ENCODE measurements around the gene FKBP14. TPM values are rescaled to one million over a fixed set of nuclear protein-coding genes. Genes with fewer than 3 reads are reported as not detected.
"Not testable (repeated sequence)": the region's sequence is repeated elsewhere in the genome, so short reads cannot be mapped to it uniquely, and the experiment has no call there.

Gene FKBP14, protein sequence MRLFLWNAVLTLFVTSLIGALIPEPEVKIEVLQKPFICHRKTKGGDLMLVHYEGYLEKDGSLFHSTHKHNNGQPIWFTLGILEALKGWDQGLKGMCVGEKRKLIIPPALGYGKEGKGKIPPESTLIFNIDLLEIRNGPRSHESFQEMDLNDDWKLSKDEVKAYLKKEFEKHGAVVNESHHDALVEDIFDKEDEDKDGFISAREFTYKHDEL
- 10 to 100 TPM; 17.9 to 23.5 (median 21.2) TPM for polyA plus RNA-seq (ENCODE audit: insufficient read length in 4 of 4)

DNA sequence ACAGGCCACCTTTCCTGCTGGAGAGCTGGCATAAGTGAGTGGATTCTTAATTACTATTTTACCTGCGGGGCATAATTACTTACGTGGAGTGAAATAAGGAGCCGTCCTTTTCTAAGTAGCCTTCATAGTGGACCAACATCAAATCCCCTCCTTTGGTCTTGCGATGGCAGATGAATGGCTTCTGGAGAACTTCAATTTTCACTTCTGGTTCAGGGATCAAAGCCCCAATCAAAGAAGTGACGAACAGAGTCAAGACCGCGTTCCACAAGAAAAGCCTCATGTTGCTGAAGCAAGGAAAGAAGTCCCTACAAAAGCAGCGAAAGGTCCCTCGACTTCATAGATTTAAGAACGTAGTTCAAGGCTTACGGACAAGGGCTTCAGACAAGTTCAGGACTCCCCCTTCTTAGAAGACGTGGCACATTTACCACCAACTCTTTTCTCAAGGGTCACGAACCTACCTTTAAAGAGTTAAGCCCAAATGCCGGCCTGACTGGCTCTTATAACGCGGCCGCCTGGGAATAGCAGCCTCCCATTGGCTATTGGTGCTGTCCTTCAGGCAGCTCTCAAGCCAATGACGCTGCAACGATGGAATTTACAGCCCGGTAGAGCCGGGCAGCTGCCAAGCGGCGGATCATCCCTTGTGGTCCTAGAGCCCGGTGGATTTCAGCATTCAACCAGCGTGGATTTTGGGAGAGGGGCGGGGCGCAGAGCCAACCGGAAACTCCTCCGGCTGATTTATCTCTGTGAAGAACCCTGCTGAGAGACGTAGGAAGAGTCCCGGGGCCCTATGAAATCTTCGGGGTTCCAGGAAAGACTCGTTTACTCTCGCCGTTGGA lies at the start of gene FKBP14:
TSS of gene FKBP14 (minus strand) at position 474 of the 836 bp plus-strand sequence. CDS start at position 280, 194 bp downstream.
- peak; percentile 96 to 98 (median 98) for DNase-seq (ENCODE audit: low read depth in 4 of 4, low spot score in 2 of 4)

DNA sequence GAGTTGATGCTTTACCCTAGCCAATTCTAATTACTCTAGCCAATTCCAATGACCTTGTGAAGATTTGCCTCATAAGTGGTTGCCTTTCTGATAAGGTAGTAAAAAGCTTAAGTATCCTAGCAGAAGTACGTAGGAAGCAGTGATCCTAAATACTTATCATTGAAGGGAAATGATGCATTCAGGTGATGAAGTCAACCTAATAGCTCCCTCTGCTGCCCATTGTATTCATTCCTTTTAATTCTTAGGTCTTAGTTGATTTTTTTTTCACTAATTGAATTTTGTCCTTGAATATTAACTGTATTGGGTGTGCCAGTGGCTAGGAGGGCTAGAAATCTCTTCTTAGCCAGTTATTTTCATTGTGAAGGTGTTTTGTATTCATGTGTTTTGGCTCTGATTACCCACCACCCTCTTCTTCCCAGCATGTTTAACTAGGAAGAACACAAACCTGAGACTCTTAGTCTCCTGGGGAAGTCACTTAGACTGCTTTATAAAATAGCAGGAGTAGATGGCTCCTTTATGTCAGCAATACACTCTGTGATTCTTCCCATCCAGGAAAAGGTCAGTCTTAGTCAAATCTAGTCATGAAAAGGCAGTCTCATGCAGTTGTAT lies 48.0 kb upstream of the FKBP14 start:
- DNase-seq (ENCODE audit: low read depth in 4 of 4, low spot score in 2 of 4): peak in 1 of 4 donors; percentile 17

DNA sequence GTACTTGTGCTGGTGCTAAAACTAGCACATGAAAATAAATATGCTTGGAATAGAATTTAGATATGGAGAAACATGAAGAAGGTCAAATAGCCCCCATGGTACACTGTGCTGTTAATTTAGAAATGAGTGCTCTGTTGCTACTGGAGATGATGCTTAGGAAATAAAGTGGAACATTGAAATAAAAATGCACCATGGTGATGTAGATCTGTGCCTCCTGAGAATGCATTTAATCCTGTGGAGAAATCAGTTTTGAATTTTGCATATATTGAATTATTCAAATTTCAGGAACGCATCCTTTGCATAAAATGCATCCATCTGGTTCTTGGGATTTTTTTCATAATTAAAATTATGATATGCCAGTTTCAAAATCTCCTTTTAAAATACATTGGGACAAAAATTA lies 46.2 kb upstream of the FKBP14 start:
- DNase-seq (ENCODE audit: low read depth in 4 of 4, low spot score in 2 of 4): no peak

DNA sequence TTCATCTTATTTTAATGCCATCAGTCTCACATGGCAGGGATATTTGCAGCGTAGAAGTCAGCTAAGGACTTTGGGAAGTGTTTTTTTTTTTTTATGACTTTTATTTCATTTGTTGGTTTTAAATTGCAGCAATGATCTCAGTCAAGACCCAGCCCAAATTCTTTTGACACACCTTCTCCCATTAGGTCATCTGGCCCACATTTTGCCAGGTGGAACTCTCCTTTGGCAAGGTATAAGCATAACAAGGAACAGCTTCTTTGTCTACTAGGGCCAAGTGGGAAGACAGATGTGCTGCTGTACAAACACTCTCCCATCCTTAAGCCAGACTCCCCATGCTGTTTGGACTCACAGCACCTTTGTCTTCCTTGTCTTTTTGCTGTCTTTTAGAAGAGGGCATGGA lies 43.5 kb upstream of the FKBP14 start:
- no peak for DNase-seq (ENCODE audit: low read depth in 4 of 4, low spot score in 2 of 4)

DNA sequence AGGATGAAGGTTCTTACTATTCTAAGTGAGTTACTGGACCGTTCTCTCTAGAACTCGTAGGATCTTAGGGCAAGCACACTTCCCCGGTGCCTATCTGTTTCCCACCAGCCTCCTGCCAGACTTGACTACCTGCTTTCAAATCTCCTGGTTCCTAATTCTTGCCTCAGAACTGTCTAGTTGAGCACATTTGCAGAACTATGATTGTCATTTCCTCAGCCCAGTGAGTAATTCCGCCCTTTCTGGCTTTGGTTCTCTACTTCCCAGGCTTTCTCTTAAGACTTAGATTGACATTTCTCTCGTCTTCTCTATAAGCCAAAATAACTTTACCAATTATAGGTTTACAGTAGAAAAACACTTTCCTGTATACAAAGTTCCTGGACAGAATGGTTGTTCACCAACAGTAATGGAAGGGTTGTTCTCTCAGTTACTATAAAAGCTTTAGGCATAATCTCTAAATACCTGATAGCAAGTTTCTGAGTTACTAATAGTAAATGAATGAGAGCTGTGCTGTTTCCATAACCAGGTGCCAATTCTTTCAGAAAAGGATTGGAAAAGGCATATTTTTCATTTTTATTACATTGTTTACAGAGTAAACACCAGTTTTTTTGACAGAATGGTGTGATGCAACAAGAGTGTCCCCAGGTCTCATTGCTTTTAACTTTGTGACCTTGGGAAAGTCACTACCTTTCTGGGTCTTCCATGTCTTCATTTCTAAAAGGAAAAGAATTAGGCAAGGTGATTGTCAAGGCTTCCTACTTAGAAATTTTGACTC lies 42.8 kb upstream of the FKBP14 start:
- DNase-seq (ENCODE audit: low read depth in 4 of 4, low spot score in 2 of 4): no peak

DNA sequence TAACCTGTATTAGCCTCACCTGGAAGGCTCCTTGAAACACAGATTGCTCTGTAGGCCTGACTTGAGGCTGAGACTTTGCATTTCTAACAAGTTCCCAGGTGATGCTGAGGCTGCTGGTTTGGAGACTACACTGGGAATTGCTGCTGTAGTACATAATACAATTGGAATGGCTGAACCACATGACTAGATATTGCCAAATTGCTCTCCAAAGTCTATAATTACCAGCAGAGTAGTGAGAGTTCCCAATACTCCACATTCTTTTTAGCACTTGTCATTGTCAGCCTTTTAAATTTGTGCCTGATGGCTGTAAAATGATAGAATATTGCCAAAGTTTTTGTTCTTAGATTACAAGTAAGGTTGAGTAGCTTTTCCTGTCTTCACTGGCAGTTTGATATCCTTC lies 41.6 kb upstream of the FKBP14 start:
- DNase-seq (ENCODE audit: low read depth in 4 of 4, low spot score in 2 of 4): no peak

DNA sequence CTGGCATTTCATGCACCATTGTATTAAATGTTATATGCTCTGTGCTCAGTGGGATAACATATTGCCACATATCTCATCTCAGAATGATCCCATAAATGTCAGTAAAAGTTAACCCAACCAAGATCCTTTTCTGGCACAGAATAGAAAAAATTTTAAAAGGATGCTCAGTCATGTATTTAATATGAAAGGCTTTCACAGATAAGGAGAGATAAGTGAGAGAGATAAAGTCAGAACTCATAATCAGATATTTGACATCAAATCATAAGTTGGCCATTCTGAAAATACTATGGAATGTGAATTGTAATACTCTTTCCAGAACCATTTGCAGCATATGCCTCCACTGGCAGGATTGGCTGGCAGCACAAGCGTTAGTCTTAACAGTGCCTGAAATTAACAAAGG lies 40.2 kb upstream of the FKBP14 start:
- DNase-seq (ENCODE audit: low read depth in 4 of 4, low spot score in 2 of 4): no peak

DNA sequence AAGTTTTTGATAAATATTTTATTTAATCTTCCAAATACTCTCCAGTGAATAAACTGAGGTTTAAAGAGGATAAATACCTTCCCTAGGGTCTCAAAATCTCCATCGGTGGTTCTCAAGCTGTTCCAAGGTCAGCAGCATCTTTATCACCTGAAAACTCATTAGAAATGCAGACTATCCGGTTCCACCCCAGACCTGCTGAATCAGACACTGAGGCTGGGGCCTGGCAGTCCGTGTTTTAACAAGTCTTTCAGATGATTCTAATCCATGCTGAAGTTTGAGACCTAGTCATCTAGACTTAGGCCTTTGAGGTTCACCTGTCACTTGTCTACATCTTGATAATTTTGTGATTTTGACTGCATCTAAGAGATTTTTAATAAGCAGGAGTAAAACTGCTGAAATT lies 39.2 kb upstream of the FKBP14 start:
- DNase-seq (ENCODE audit: low read depth in 4 of 4, low spot score in 2 of 4): no peak

DNA sequence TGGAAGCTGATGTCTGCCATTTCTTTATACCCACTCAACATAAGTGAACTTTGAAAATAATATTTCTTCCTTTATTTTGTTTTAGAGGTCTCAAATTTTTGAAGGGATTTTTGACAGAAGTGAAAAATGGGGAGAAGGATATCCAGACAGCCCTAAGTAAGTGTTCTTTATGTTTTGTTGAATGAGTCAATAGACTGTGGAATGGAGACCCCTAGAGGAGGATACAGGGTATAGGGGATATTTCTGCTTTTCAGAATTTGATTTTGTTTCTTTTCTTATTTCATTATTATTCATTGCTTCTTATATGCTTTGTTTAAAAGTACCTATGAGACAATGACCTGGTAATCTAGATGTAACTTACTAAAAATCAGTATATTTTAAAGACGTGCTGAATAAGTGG lies 36.1 kb upstream of the FKBP14 start:
- peak in 1 of 4 donors; percentile 34 for DNase-seq (ENCODE audit: low read depth in 4 of 4, low spot score in 2 of 4)

DNA sequence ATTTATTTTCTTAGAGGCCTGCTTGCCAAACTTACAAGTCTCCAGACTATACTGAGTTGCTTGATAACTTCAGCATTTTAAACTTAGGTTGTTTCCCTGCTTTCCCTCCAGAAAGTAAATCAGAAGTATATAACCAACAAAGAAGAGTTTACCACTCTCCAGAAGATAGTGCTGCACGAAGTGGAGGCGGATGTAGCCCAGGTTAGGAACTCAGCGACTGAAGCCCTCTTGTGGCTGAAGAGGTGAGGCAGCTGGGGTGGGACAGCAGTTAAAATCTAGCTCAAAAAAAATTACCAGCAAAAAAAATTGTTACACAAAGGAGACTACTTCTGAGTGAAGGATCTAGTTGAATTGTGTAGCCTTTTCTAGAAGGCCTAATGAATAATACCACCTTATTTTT lies 35.3 kb upstream of the FKBP14 start:
- DNase-seq (ENCODE audit: low read depth in 4 of 4, low spot score in 2 of 4): not testable (repeated sequence)

DNA sequence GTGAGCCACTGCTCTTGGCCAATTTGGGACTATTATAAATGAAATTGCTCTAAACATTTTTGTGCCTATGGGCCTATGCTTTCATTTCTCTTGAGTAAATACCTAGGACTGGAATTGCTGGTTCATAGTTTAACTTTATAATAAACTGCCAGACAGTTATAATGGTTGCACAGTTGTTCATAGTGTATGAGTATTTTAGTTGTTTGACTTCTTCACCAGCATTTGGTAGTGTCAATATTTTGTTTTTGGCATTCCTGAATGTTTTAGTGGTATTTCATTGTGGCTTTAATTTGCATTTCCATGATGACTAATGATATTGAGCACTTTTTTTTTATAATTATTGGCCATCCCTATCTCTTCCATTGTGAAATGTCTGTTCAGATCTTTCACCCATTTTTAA lies 31.2 kb upstream of the FKBP14 start:
- DNase-seq (ENCODE audit: low read depth in 4 of 4, low spot score in 2 of 4): no peak

DNA sequence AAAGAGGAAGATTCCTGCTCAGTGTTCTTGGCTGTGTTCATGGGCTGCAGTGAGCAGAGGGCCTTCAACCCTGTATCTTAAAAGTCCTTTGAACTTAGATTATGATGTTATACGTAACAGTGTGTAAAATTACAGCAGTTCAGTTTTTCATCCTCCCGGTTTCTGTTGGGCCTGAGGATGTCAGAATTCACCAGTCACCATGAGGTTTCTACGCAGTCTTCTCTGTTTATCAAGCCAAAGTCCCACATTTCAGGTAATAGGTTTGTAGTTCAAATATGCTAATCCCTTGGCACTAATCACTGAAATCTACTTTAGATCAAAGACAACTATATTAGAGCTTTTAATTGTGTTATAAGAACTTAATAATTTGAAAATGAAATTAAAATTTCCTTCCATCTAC lies 26.6 kb upstream of the FKBP14 start:
- no peak for DNase-seq (ENCODE audit: low read depth in 4 of 4, low spot score in 2 of 4)

DNA sequence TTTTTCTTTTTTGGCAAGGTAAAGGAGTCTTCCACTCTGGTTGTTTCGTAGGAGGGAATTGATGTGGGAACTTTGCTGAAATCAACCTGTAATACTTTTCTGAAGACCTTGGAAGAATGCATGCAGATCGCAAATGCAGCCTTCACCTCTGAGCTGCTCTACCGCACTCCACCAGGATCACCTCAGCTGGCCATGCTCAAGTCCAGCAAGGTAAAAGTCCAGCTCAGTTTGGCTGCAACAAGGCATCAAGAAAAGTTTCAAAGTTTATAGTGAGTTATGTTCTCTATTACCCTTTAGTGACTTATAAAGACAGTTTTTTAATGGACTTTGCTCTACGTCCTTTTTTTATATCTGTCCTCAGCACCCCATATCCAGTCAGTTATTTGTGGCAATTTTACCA lies 22.7 kb upstream of the FKBP14 start:
- DNase-seq (ENCODE audit: low read depth in 4 of 4, low spot score in 2 of 4): no peak

DNA sequence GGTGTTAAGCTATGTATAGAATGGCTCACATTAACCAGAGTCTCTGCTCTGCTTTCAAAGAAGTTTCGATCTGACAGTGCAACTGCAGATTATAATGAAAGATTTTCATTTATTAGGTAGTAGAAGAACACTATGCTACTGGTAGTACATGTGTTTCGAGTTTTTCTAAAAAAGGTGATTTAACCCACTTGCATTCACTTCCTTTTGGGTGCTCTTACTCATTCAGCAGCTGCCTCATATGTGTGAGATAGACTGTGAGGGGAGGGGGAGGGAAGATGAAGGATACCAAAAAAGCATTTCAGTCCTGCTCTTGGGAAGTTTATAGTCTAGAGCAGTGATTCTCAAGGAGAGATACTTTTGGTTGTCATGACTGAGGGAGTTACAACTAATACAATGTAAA lies 22.1 kb upstream of the FKBP14 start:
- no peak for DNase-seq (ENCODE audit: low read depth in 4 of 4, low spot score in 2 of 4)

DNA sequence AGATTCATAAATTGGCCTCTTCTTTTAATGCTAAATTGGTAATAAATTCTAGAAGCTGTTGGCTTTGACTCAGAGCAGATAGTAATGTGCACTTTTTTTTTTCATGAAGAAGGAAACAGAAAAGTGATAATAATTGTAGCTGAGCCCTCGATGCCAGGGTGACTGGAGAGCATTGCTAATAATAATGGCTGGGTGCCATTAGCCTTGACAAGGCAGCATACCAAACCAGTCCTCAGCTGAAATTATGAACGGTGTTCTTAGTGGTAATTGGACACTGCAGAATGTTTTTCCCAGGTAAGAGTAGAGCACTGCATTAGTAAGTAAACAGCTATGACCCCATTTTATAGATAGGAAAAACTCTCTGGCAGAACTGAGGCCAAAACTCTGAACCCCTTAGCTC lies 20.6 kb upstream of the FKBP14 start:
- no peak for DNase-seq (ENCODE audit: low read depth in 4 of 4, low spot score in 2 of 4)

DNA sequence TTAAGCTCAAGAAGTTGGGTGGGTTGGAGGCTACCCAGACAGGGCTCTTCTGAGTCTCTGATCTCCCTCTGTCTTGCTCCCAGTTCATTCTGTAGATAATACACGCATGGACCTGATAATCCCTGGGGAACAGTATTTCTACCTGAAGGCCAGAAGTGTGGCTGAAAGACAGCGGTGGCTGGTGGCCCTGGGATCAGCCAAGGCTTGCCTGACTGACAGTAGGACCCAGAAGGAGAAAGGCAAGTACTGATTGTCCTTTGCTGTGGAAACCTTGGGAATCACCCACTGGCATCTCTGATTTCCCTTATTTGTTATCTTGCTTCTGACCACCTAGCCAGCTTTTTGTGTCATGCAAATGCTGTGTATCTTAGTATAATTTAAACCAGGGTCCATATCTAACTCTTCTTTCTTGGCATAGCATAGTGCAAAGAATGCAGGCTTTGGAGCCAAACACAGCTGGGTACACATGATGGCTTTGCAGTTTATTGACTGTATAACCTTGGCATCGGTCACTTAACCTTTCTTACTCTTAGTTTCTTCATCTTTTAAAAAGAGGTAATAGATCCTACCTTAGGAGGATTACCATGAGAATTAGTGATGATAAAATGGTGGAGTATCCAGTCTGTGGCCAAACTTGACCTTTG lies 19.7 kb upstream of the FKBP14 start:
- no peak for DNase-seq (ENCODE audit: low read depth in 4 of 4, low spot score in 2 of 4)

DNA sequence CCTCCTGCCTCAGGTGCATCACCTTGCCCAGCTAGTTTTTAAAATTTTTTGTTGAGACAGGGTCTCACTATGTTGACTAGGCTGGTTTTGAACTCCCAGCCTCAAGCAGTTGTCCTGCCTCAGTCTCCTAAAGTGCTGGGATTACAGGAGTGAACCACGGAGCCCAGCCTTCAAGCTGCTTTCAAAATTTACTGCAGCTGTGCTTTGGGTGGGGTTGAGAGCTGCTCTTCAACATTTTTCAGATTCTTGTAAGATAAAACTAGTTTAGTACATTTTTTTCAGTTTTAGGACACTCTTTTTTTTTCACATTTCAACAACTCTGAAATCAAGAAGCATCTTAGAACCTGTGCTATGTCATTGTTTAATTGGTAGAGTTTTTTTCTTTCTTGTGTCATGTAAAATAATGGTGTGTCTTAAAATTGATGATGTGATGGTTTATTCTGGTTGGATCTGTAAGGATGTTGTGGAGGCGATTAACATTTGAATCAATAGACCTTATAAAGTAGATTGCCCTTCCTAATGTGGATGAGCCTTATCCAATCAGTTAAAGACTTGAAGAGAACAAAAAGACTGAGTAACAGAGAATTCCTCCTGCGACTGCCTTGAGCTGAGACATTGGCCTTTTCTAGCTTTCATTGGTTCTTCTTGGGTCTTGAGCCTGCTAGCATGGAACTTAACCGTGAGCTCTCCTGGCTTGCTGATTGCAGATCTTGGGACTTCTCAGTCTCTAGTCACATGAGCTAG lies 15.2 kb upstream of the FKBP14 start:
- DNase-seq (ENCODE audit: low read depth in 4 of 4, low spot score in 2 of 4): no peak

DNA sequence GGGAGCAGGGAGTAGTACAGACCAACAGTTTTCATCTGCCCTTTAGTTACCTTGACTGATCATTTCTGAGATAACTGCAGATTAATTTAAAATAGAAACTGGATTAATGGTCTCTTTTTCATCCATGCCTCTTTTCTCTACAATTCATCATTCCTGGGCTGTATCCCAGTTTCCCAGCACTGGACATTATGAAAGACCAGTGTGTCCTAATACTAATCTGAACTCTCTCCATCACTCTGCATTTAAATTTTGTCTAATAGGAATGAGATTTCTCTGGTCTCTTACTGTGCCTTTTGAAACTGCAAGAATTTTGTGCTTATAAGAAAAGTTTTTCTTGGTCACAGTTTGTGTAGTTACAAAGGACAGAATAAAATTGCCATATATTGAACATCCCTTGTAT lies 14.4 kb upstream of the FKBP14 start:
- DNase-seq (ENCODE audit: low read depth in 4 of 4, low spot score in 2 of 4): no peak

DNA sequence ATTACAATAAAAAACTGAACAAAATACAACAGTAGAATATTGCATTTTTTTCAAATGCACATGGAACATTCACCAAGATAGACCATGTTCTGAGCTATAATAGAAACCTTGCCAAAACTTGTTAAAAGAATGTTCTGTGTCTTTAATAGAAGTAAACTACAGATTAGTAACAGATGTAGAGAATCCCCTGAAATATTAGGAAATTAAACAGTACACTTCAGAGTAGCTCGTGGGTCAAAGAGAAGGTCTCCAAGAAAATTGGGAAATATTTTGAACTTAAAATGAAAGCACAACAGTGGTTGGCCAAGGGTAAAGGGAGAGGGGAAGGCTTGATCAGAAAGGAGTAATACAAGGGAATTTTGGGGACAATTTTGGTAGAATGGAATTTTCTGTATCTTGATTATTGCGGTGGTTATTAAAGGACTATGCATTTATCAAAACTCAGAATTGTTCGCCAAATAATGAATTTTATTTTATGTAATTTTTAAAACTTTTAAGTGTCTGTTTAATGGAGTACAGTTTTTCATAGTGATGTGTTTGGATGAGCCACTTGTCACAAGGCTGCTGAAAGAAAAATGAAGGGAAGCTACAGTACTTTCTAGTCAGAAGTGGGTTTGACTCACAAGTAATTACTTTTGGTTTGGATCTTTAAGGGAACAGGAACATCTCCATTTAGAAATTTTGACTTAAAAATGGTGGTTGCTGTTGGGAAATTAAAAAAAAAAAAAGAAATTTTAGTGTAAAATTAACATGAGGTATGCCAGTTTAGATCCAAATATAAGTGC lies 11.9 kb upstream of the FKBP14 start:
- no peak for DNase-seq (ENCODE audit: low read depth in 4 of 4, low spot score in 2 of 4)

Data from left renal cortex interstitium (tissue), 4 donors.